Activated CD4-positive, alpha-beta T cell treated with anti-CD3 and anti-CD28 coated beads for 4 hours (primary cell): ENCODE results near the gene ZBTB18.
"Not testable (repeated sequence)": the region's sequence is repeated elsewhere in the genome, so short reads cannot be mapped to it uniquely, and the experiment has no call there.

ENCODE experiments used
- DNase-seq, 2 donors: peaks; one replicate each; pipeline ENCODE4 v3.0.0-alpha.2; 2020

ZBTB18 gene

DNA sequence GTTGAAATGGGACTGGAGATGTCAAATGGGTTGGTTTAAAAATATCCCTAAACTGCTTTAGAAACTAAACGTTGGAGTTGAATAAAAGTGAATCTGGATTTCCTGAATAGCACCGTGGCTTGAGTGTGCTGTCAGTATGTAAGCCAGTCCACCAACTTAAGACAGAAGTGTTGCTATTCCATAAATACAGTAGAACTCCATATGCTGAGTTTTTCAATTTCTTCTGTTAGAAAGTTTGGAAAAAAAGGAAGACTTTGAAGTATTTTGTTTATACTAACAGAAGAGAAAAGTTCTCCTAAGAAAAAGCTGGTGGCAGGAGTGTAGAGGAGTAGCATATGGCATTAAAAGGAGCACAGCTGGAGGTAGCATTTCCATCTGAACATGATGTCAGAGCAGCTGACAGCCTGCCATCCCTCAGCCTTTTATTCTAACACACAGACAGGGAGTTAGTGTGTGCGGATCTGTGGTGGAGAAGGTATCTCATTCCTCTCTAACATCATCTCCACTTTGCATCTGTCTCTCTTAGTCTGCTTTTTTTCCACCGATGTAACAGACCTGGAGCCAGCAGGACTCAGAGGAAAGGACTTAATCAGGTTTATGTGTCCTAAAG, at the start of gene ZBTB18:
Gene ZBTB18 (plus strand): TSS at position 449 of the 610 bp plus-strand sequence. CDS start 149 bp downstream, at position 598.
- DNase-seq = no peak

GRCh38 chr1:244002721-244003120, 48.4 kb upstream of the ZBTB18 start:
- no peak for DNase-seq

DNA sequence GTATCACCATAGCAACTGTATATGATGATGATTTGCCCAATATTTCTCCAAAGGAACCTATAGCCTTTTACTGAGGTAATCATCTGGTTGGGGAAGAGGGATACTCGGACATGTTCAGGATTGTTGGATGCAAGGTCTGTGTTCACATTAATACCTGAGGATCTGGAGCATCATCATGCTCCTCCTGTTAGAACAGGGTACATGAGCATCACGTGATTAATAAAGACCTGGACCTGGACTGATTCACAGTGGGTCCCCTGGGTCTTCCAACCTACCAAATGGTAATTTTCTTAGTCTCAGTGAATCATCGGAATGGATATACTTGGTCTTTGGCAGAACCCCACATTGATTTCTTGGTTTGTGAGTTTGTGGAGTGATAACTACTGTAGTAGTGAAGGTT, 45.6 kb upstream of the ZBTB18 start:
- no peak for DNase-seq

DNA sequence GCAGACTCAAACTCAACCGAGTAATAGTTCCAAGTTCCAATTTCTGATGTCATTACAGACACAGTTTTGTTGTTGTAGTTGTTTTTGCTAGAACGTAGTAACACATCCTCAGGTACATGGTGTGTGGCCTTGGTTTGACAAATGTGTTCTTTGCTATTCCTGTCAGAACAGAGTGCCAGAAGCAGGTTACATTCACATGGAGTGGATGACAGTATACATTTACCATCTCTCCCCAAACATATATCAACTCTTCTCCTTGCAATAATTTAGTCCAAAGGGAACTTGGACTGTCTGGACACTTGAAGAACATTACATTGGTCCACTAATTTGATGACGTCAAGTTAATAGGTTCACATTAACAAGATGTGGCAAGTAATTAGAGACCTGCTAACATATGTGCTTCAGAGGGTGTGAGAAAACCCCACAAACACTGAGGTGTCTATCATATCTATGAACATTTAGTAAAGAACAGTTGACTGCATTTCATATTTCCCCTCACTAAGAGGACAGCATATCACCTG, 44.6 kb upstream of the ZBTB18 start:
- DNase-seq = no peak

- no peak for DNase-seq
Observed at GRCh38 chr1:244006961-244007360, 44.1 kb upstream of the ZBTB18 start.

DNA sequence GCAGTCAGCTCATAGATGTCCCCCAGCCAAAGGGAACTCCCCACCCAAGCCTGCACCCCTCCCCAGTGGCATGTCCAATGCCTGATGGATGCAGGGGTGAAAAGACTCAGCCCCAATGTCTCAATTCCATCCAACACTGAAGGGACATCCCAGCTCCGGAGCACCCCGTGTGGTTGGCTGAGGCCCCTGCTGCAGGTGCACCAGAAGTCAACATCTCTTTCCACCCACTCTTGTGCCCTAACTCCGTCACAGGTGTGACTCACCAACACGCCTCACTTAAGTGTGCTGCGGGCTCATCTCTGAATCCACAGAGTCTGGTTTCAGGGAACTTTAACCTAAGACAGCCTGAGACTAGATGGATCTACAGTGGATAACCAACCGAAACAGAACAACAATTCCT, 40.9 kb upstream of the ZBTB18 start:
- peak; percentile 30 to 48 for DNase-seq

GRCh38 chr1:244010703-244011123, 40.4 kb upstream of the ZBTB18 start:
- DNase-seq = no peak

DNA sequence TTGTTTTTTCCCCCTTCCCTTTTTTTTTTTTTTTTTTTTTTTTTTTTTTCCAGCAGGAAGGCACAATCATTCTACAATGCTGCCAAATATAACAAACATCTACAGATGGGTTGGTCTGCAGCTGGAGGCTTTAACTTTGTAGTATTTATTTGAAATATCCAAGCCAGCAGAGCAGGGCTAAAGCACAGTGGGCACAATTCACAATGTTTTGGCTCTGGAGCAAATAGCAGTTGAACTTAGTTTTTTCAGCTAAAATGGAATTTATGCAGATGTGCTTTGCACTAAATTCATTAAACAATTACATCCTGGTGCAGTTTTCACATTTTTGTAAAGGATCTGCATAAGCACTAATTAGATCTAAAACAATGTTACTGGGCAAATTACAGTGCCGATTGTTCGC, 39.8 kb upstream of the ZBTB18 start:
- no peak for DNase-seq

DNA sequence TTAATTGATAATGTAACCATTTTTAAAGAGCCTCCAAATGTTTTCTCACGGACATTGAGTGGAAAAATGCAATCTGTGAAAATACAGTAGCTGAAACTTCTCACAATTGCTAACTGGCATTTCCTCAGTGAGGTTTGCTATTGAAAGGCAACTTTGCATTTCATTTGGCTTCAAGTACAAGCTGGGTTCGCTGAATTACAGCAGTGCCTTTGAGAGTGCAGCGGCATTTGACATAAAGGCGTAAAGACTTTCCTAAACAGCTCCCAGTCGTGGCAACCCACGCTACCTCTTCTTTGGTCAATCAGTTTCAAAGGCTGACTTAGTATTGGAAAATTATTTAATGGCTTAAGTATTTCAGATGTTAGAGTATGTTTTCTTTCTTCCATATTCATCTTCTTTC, 39.3 kb upstream of the ZBTB18 start:
- DNase-seq = no peak

DNA sequence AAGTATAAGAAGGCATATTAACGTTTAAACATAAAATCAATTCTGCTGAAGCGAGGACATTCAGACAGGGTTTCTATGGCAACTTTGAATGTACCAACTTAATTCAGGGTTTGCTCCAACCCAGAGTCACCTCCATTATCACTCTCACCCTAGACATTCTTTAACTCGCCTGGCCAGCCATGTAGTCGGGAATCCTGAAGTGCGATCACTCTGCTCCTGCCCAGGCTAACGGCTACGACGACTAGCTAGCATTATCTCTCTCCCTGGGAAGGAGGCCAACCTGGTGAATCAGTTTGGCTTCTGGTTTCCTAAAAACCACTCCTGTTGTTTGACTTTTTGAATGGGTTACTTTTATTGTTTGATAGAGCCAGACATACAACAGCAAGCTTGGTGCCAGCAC, 38.9 kb upstream of the ZBTB18 start:
- no peak for DNase-seq

GRCh38 chr1:244013100-244013499, 38.0 kb upstream of the ZBTB18 start:
- DNase-seq = no peak

DNA sequence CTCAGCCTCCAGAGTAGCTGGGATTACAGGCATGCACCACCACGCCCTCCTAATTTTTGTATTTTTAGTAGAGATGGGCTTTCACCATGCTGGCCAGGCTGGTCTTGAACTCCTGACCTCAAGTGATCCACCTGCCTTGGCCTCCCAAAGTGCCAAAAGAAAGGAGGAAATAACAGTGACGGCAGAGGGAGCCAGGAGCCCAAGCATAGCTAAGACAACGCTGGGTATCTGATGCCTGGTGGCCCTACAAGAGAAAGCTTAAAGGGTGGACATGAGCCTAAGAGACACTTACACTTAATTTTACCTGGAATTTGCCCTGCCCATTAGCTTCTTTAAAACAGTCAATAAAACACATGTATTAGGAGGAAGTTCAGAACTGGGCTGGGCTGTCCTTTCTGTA, 36.2 kb upstream of the ZBTB18 start:
- not testable (repeated sequence) for DNase-seq

- no peak for DNase-seq
Observed at GRCh38 chr1:244019982-244020485, 31.0 kb upstream of the ZBTB18 start.

DNA sequence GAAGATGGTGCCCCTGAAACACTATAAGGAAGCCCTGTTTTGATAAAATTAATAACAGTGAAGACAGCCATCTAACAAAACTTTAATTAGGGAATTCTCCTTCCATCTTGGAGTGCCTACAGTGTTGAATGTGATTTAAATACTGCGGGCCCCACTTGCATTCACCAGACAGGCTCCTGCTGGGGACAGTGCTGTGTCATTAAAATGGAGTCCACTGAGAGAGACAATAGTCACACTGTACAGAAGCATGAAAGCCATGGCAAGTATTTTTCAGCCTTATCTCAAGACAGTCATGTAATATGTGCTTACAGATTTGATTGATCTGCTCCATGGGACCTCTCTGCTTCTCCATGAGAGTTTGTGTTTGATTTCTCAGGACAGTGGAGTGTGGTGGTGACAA, 29.7 kb upstream of the ZBTB18 start:
- no peak for DNase-seq

GRCh38 chr1:244022311-244022710, 28.8 kb upstream of the ZBTB18 start:
- DNase-seq = no peak

DNA sequence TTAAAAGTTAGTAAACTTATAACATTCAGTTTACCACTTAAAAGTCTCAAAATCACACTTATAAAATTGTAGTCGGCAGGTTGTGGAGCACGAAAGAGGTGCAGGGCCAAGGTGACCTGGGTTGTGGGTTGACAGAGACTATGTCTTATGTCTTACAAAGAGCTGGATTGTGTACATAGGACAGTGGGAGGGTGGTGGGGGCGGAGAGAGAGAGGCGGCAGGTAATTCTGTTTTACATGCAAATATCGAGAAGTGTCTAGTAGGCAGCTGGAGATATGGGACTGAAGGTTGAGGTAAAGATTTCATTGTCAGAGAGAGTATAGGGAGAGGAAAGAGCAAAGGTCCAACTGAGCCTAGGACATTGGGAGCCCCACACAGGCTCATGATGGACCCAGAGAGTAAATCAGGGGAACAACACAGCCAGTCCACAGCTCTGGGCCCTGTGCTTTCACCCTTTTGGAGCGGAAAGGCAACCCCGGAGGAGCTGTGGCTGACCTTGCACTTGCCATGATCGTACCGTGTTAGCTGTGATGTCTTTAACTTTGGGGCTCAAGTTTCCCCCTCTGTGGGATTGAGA, 28.1 kb upstream of the ZBTB18 start:
- DNase-seq = no peak

- no peak for DNase-seq
Observed at GRCh38 chr1:244027491-244028145, 23.5 kb upstream of the ZBTB18 start.

- no peak for DNase-seq
Observed at GRCh38 chr1:244028701-244029100, 22.4 kb upstream of the ZBTB18 start.

GRCh38 chr1:244029124-244029523, 22.0 kb upstream of the ZBTB18 start:
- DNase-seq = no peak

GRCh38 chr1:244030481-244031040, 20.5 kb upstream of the ZBTB18 start:
- no peak for DNase-seq

DNA sequence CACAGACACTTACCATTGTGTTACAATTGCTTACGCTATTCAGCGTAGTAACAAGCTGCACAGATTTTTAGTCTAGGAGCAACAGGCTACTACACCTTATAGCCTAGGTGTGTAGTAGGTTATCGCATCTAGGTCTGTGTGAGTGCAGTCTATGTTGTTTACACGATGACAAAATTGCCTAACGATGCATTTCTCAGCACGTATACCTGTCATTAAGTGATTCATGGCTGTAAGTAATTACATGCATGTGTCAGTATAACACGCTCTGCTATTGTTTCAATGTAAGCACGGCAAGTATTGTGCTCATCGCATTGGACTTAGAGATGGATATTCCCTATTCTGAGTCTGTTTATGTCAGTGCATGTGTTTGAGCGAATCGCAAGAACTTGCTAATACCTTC, 15.7 kb upstream of the ZBTB18 start:
- DNase-seq = no peak

- no peak for DNase-seq
Observed at GRCh38 chr1:244037252-244037651, 13.8 kb upstream of the ZBTB18 start.

- DNase-seq = no peak
Observed at GRCh38 chr1:244041466-244042120, 9.5 kb upstream of the ZBTB18 start.
